Retina (tissue), 1 donor: Measurements from ENCODE around the gene ALDH1A3.

Source experiments
- DNase-seq: peaks from one replicate; pipeline ENCODE4 v3.0.0-alpha.2; 2016

ALDH1A3 gene

DNA sequence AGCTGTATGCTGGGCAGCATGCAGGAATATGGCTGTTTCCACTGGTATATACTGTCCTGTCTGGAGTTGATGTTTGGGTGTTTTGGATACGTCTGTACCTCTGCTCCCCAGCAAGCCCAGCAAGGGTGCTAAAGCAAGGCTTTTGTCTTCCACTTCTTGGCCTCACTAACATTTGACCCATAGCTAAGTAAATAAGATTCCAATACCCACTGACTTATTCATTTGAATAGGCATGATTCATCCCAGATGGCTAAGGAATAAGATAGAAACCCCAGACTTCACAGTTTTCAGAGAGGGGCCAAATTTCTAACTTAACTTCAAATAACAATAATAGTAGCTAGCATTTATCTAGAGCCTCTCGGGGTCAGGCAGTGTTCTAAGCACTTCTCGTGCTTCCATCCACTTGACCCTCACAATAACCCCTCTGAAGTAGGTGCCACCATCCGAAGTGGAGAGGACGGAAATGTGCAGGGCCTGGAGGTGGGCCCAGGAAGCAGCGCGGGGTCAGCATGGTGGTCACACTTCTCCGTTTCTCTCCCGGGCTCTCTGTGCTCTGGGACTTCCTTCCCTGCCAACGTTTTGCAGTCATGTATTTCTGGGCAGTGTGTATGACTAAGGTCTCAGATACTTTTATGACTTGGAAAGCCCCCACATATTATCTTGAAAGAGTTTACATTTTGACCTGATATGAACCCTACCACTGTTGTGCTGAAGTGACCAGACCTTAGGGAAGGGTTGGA is 78.9 kb downstream of the ALDH1A3 start:
- no peak for DNase-seq

DNA sequence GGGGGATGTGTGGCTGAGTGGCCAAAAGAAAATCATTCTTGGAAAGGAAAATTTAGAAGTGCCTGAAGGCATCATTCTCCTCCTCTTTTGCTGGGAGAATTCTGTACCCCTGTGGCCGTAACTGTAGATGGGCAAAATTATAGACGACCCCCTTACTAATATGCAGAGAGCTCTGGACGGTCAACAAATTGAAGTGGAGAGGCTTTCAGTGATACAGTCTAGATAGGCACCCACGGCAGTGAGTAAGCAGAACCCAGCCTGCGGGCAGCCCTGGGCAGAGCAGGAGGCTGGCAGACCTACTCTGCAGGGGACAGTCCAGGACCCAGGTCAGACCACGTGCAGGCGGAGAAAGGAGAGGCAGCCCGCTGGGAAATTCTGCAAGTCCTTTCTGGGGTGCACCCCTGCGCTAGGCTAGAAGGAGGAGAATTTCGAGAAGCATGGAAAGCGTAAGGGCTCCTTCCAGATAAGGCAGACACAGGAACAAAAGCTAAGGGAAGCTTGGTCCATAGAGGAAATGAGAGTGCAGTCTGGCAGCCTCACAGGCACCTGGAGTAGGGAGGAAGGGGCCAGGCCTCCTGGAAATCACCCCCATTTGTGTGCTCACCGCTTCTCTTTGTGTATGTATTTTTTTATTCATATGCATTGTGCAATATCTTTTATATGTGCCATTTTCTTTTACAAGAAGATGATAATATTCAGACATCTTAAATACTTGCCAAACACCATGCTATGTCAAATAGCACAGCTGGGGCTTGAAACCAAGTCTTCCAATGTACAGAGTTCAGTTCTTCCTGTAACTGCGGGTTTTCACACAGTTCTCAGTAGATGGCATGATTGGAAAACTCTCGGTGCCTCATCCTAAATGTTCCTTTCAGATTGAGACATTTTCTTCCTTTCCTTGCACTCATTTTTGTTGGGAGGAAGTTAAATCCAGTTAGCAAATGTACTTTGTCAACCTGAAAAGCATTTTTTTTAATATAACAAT is 79.7 kb downstream of the ALDH1A3 start:
- DNase-seq: no peak
